ENCODE measurements around the gene KHSRP.

The KHSRP gene

DNA sequence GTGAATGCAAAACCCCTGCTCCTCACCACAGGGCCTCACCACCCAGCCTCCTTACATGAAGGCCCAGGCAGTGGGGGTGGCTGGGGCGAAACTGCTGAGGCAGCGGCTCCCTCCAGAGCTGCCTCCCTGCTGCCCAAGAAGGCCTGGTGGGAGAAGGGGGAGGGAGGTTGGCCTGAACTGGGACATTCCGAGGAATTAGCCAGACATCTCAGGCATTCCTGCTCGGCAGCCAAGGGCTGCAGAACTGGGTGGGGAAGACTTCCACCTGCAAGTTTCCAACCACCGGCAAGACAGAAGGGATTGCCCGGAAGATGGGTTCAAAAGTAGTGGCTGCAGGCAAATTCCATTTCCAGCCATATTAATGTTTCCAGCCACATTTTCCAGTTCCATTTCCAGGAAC lies 46.6 kb downstream of the KHSRP start:
- no peak overlapping the region for H3K4me3 ChIP-seq (ENCODE audit: low read length)
- no peaks in the 10 kb centered on the region for H3K9me3 ChIP-seq (ENCODE audit: insufficient read depth, low read depth, low read length)
- H3K27ac ChIP-seq (ENCODE audit: low read length) = no peak overlapping the region
- no peaks in the 10 kb centered on the region for H3K27me3 ChIP-seq (ENCODE audit: insufficient read depth, low read length)
- H3K9ac ChIP-seq (ENCODE audit: low read depth, low read length) = no peak overlapping the region
- peaks cover 46% of the 10 kb centered on the region for H3K36me3 ChIP-seq (ENCODE audit: insufficient read depth, low read depth, low read length)
- H3K4me1 ChIP-seq (ENCODE audit: insufficient read depth, low read length) = no peaks in the 10 kb centered on the region

DNA sequence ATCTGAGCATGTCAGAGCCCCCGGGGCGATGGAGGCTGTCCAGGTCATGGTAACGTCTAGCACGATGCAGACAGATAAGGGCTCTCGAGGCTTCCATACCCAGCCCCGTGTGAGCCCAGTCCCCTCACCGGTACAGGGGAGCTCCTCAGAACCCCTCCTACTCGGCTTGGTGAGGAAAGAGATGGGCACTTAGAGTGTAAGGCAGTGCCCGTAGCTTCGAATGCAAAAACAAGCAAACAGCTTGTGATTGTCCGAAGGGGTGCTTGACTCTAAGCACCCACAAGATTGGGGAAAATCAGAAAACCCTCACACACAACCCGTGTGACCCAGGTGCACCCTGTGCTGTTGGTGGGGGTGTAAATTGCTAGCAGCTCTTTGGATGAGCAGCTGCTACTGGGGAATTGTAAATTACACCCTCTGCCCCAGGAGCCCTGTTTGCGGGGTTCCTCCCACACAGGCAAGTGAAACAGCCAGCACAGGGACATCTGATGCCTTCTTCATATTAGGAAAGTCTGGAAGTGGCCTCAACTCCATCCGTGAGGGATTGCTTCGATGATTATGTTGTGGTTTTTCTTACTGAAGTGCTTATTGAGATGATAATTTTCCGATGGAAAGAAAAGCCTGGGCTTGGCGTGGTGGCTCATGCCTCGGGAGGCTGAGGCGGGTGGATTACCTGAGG lies 48.0 kb downstream of the KHSRP start:
- Histone ChIP-seq H3K4me1 (ENCODE audit: insufficient read depth, low read length) (no peaks in the 10 kb centered on the region), H3K27ac (ENCODE audit: low read length) (no peak overlapping the region), H3K27me3 (ENCODE audit: insufficient read depth, low read length) (no peaks in the 10 kb centered on the region), H3K9ac (ENCODE audit: low read depth, low read length) (no peak overlapping the region), H3K36me3 (ENCODE audit: insufficient read depth, low read depth, low read length) (peaks cover 34% of the 10 kb centered on the region), H3K9me3 (ENCODE audit: insufficient read depth, low read depth, low read length) (no peaks in the 10 kb centered on the region), H3K4me3 (ENCODE audit: low read length) (no peak overlapping the region)

DNA sequence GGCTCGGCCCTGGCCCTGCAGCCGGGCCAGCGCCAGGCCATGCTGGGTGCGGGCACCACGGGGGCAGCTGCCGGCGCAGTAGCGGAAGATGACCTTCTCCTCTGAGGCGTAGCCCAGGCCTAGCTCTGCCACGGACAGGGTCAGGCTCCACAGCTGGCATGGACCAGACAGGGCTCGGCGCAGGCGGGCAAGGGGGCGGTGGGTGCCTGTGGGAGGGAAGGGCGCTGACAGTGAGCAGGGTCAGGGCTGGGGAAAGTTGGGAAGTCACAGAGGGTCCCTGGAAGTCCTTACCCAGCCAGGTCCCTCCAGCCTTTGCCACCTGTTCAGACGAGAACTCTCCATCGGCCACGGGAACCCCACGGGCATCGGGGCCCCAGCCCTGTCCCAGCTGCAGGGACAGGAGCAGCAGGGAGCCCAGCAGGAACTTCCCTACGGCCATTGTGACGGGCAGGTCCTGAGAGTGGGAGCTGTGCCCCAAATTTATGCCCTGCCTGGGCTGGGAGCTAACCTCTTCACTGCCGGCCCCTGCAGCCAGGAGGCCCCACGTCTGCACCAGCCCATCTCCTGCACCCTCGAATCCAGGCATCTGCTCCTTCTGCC lies 49.1 kb downstream of the KHSRP start, which contains the start of gene PSPN:
Gene PSPN (minus strand): TSS at position 523 of the 600 bp plus-strand sequence. CDS start 84 bp downstream, at position 439.
- Histone ChIP-seq H3K36me3 (ENCODE audit: insufficient read depth, low read depth, low read length) (peaks cover 22% of the 10 kb centered on the region), H3K4me3 (ENCODE audit: low read length) (no peak within 1 kb of the TSS), H3K9ac (ENCODE audit: low read depth, low read length) (no peak within 1 kb of the TSS), H3K4me1 (ENCODE audit: insufficient read depth, low read length) (no peaks in the 10 kb centered on the region), H3K9me3 (ENCODE audit: insufficient read depth, low read depth, low read length) (no peaks in the 10 kb centered on the region), H3K27me3 (ENCODE audit: insufficient read depth, low read length) (no peaks in the 10 kb centered on the region), H3K27ac (ENCODE audit: low read length) (no peak within 1 kb of the TSS)

DNA sequence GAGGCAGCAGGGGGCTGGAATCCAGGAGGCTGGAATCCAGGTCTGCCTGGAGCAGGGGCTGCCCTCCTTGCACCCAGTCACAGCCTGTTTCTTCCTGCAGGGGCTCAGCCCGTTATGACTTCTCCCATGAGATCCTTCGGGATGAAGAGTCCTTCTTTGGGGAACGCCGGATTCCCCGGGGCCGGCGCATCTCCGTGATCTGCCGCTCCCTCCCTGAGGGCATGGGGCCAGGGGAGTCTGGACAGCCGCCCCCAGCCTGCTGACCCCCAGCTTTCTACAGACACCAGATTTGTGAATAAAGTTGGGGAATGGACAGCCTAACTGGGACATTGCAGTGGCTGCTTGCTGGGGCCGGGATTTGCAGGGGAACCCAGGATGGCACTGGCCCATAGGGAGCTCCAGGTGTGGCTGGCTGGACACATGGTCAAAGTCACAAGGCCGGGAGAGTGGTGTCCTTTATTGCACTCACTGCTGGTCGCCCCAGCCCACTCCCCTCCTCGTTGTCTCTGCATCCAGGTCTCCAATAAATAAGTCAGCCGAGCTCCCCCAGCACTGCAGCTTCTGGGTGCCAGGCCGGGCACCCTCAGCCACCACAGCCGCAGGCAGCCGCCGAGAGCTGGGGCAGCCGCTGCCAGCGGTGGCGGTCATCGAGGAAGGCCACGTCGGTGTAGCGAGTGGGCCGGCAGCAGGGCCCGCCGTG lies 49.8 kb downstream of the KHSRP start:
- H3K4me1 ChIP-seq (ENCODE audit: insufficient read depth, low read length) = no peaks in the 10 kb centered on the region
- H3K36me3 ChIP-seq (ENCODE audit: insufficient read depth, low read depth, low read length) = peaks cover 16% of the 10 kb centered on the region
- H3K9me3 ChIP-seq (ENCODE audit: insufficient read depth, low read depth, low read length) = no peaks in the 10 kb centered on the region
- no peak overlapping the region for H3K9ac ChIP-seq (ENCODE audit: low read depth, low read length)
- H3K27me3 ChIP-seq (ENCODE audit: insufficient read depth, low read length) = no peaks in the 10 kb centered on the region
- no peak overlapping the region for H3K4me3 ChIP-seq (ENCODE audit: low read length)
- no peak overlapping the region for H3K27ac ChIP-seq (ENCODE audit: low read length)

DNA sequence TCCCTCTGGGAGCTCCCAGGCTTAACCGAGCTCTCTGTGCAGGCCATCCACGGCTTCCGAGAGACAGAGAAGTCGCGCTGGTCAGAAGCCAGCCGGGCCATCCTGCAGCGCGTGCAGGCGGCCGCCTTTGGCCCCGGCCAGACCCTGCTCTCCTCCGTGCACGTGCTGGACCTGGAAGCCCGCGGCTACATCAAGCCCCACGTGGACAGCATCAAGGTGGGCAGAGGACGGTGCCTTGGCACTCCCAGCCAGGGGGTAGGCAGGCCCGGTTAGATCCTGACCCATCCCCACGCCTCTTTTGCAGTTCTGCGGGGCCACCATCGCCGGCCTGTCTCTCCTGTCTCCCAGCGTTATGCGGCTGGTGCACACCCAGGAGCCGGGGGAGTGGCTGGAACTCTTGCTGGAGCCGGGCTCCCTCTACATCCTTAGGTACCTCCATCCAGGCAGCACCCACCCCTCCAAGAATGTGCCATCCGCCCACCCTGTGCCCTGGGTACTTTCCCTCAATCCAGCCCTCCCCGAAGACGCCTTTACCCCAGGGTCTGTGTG lies 50.4 kb downstream of the KHSRP start:
- peak overlapping the region; percentile 67; the same call in 1 of the 2 replicates for H3K9ac ChIP-seq (ENCODE audit: low read depth, low read length)

DNA sequence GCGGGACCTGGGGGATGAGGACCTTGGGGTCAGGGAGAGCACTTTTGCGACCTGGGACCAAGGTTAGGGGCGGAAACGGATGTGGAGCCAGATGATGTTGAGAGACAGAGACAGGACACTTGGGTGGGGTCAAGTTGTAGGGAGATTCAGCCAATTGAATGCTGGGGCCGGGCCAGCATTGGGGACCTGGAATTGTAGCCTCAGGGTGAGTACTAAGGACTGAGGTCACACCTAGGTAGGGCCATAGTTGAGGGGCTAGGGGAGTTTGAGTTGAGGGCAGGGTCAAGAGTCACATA lies 50.9 kb downstream of the KHSRP start:
- Histone ChIP-seq H3K9ac (ENCODE audit: low read depth, low read length) (peak overlapping the region; percentile 67; the same call in 1 of the 2 replicates), H3K36me3 (ENCODE audit: insufficient read depth, low read depth, low read length) (peaks cover 8% of the 10 kb centered on the region), H3K4me1 (ENCODE audit: insufficient read depth, low read length) (no peaks in the 10 kb centered on the region), H3K4me3 (ENCODE audit: low read length) (peak overlapping the region; percentile 60), H3K9me3 (ENCODE audit: insufficient read depth, low read depth, low read length) (no peaks in the 10 kb centered on the region), H3K27me3 (ENCODE audit: insufficient read depth, low read length) (no peaks in the 10 kb centered on the region), H3K27ac (ENCODE audit: low read length) (peak overlapping the region; percentile 81)

More for the DNA sequence above, 50.4 kb downstream of the KHSRP start:
- peaks cover 10% of the 10 kb centered on the region for H3K36me3 ChIP-seq (ENCODE audit: insufficient read depth, low read depth, low read length)
- H3K4me3 ChIP-seq (ENCODE audit: low read length) = peak overlapping the region; percentile 60
- no peaks in the 10 kb centered on the region for H3K9me3 ChIP-seq (ENCODE audit: insufficient read depth, low read depth, low read length)
- peak overlapping the region; percentile 81 for H3K27ac ChIP-seq (ENCODE audit: low read length)
- no peaks in the 10 kb centered on the region for H3K27me3 ChIP-seq (ENCODE audit: insufficient read depth, low read length)
- H3K4me1 ChIP-seq (ENCODE audit: insufficient read depth, low read length) = no peaks in the 10 kb centered on the region

DNA sequence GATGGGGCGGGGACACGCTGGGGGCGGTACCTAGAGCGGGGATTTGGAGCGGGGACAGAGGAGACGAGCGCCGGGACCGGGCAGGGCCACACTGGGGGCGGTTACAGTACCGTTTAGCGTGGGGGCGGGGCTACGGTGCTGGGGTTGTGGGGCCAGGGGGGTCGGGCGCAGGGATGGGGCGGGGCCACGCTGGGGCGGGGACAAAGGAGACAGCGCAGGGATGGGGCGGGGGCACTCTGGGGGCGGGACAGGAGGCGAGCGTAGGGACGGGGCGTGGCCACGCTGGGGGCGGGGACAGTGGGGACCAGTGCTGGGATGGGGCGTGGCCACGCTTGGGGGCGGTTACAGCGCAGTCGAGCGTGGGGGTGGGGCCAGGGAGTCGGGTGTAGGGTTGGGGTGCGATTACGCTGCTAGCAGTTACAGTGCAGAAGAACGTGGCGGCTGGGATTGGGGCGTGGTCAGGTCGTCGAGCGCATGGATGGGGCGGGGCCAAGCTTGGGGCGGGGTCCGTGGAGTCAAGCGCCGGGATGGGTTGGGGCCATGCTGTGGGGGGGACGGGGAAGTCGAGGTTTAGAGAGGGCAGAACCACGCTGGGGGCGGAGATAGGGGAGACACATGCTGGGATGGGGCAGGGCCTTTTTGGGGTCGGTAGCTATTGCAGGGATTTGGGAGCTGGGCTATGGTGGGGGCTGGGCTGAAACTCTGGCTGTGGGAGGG lies 51.4 kb downstream of the KHSRP start:
- peak overlapping the region; percentile 85 for H3K27ac ChIP-seq (ENCODE audit: low read length)
- no peaks in the 10 kb centered on the region for H3K27me3 ChIP-seq (ENCODE audit: insufficient read depth, low read length)
- peak overlapping the region; percentile 89; the same call in 1 of the 2 replicates for H3K9ac ChIP-seq (ENCODE audit: low read depth, low read length)

DNA sequence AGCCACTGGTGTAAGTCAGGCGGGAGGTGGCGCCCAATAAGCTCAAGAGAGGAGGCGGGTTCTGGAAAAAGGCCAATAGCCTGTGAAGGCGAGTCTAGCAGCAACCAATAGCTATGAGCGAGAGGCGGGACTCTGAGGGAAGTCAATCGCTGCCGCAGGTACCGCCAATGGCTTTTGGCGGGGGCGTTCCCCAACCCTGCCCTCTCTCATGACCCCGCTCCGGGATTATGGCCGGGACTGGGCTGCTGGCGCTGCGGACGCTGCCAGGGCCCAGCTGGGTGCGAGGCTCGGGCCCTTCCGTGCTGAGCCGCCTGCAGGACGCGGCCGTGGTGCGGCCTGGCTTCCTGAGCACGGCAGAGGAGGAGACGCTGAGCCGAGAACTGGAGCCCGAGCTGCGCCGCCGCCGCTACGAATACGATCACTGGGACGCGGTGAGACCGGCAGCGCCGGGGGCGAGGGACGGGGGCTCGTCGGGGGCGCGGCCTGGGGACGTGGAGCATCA lies 52.0 kb downstream of the KHSRP start, which contains the start of gene ALKBH7:
Gene ALKBH7 (plus strand): TSS at position 201 of the 502 bp plus-strand sequence. CDS start 27 bp downstream, at position 228.
- H3K9me3 ChIP-seq (ENCODE audit: insufficient read depth, low read depth, low read length) = no peaks in the 10 kb centered on the region
- peak within 1 kb of the TSS; percentile 89; the same call in 1 of the 2 replicates for H3K9ac ChIP-seq (ENCODE audit: low read depth, low read length)
- no peaks in the 10 kb centered on the region for H3K27me3 ChIP-seq (ENCODE audit: insufficient read depth, low read length)
- H3K27ac ChIP-seq (ENCODE audit: low read length) = peak within 1 kb of the TSS; percentile 85
- H3K4me3 ChIP-seq (ENCODE audit: low read length) = peak within 1 kb of the TSS; percentile 86
- no peaks in the 10 kb centered on the region for H3K4me1 ChIP-seq (ENCODE audit: insufficient read depth, low read length)
- H3K36me3 ChIP-seq (ENCODE audit: insufficient read depth, low read depth, low read length) = peaks cover 20% of the 10 kb centered on the region

More for the DNA sequence above, 51.4 kb downstream of the KHSRP start:
- H3K9me3 ChIP-seq (ENCODE audit: insufficient read depth, low read depth, low read length) = no peaks in the 10 kb centered on the region
- no peaks in the 10 kb centered on the region for H3K4me1 ChIP-seq (ENCODE audit: insufficient read depth, low read length)
- peaks cover 14% of the 10 kb centered on the region for H3K36me3 ChIP-seq (ENCODE audit: insufficient read depth, low read depth, low read length)
- H3K4me3 ChIP-seq (ENCODE audit: low read length) = peak overlapping the region; percentile 86

DNA sequence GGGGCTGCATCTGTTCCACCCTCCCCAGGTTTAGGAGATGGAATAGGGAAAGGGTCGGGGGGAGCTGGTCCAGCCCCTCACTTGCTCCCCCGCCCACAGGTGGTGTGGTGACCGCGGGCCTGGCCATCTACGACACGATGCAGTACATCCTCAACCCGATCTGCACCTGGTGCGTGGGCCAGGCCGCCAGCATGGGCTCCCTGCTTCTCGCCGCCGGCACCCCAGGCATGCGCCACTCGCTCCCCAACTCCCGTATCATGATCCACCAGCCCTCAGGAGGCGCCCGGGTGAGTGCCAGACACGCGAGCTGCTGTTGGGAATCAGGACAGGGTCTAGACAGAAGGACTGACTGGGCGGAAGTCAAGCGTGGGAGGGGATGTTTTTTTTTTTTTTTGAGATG lies 60.3 kb downstream of the KHSRP start:
- H3K9ac ChIP-seq (ENCODE audit: low read depth, low read length) = no peak overlapping the region
- peaks cover 4% of the 10 kb centered on the region; the same call in 1 of the 2 replicates for H3K4me1 ChIP-seq (ENCODE audit: insufficient read depth, low read length)
- no peaks in the 10 kb centered on the region for H3K9me3 ChIP-seq (ENCODE audit: insufficient read depth, low read depth, low read length)
- no peak overlapping the region for H3K4me3 ChIP-seq (ENCODE audit: low read length)
- H3K27ac ChIP-seq (ENCODE audit: low read length) = no peak overlapping the region
- H3K36me3 ChIP-seq (ENCODE audit: insufficient read depth, low read depth, low read length) = peaks cover 41% of the 10 kb centered on the region
- H3K27me3 ChIP-seq (ENCODE audit: insufficient read depth, low read length) = no peaks in the 10 kb centered on the region
